ENCODE measurements around the gene PROSER3. TPM values are rescaled to one million over a fixed set of nuclear protein-coding genes. Genes with fewer than 3 reads are reported as not detected.

PROSER3 gene
- total and polyA plus RNA-seq, 9 of the 15 experiments (the other 6 are each of a cell fraction or from before 2014, with no cell fraction given) = 1.0 to 39.5 (median 5.1) TPM

- TF ChIP-seq E2F8 (IDR thresholded peaks at IDR 0.05; ENCODE audit: low read depth, partially characterized antibody) (peak; percentile 31), ESRRA (IDR thresholded peaks at IDR 0.05; ENCODE audit: borderline replicate concordance, low read depth) (peak; percentile 47; the same call in 1 of the 2 replicates), PBX2 (CRISPR knock-in tag; IDR thresholded peaks at IDR 0.05; ENCODE audit: low read depth) (peak; percentile 91), PBX2 (tag; conservative IDR thresholded peaks at IDR 0.05; ENCODE audit: low read depth) (peak; percentile 99), CREM (IDR thresholded peaks at IDR 0.05; ENCODE audit: low read depth) (peak; percentile 89), ZBTB9 (CRISPR knock-in tag; IDR thresholded peaks at IDR 0.05) (no peak; the same call in 1 of the 2 replicates), SLC30A9 (CRISPR knock-in tag; IDR thresholded peaks at IDR 0.05) (no peak), ZNF197 (CRISPR knock-in tag; IDR thresholded peaks at IDR 0.05; ENCODE audit: low read depth) (0 out of 2 replicates have a peak, but pooled peaks have one; percentile 49), RBM25 (IDR thresholded peaks at IDR 0.05; ENCODE audit: low read depth, low read length, severe bottlenecking) (peak; percentile 90), POLR2A (conservative IDR thresholded peaks at IDR 0.05) (peak; percentile 78), PKNOX1 (IDR thresholded peaks at IDR 0.05) (peak; percentile 100), ZBTB11 (CRISPR knock-in tag; IDR thresholded peaks at IDR 0.05) (peak in 1 of 3 experiments; percentile 76; a peak in 2 of 6 replicates)
Measured at GRCh38 chr19:35748106-35749020, 9.6 kb upstream of the PROSER3 start, which contains the start of gene LIN37 (continued).

Data from K562 (cell line).